ENCODE data around the gene CBLIF. TPM values are rescaled to one million over a fixed set of nuclear protein-coding genes. Genes with fewer than 3 reads are reported as not detected.
"Not testable (repeated sequence)": the region's sequence is repeated elsewhere in the genome, so short reads cannot be mapped to it uniquely, and the experiment has no call there.

Gene CBLIF
- total RNA-seq, 2 donors from 2014 or later = not detected

- H3K27ac Mint-ChIP-seq = no peak overlapping the region
- ATAC-seq (replicated peaks in 1 of 2) = no peak
- peaks cover 8% of the 10 kb centered on the region for H3K27me3 Mint-ChIP-seq (ENCODE audit: low read depth)
- no peak overlapping the region for H3K4me3 Mint-ChIP-seq
- H3K9me3 Mint-ChIP-seq = no peaks in the 10 kb centered on the region
- H3K4me1 Mint-ChIP-seq (ENCODE audit: low read depth) = peaks cover 7% of the 10 kb centered on the region
- no peaks in the 10 kb centered on the region for H3K36me3 Mint-ChIP-seq (ENCODE audit: insufficient read depth in 2 of 2)
- DNase-seq = no peak
Measured at GRCh38 chr11:59833602-59834001, 11.7 kb downstream of the CBLIF start.

DNA sequence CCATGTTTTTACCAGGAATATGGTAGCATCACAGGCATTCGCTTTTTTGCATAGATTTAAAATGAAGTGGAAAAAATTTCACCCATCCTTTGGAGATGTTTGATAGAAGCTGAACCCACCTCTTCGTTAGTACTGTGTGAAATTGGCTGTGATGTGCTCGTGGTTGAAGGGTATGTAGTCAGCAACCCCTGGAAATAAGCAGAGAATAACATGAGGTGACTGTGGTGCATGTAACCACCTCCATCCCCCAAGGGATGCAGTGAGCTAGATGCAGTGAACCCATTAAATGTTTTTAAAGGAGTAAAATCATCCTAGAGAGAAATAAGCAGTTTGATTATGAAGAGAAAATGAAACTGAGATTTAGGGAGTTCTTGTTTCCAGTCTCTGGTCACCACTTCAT is 15.9 kb downstream of the CBLIF start:
- ATAC-seq (replicated peaks in 1 of 2) (no peak), DNase-seq (no peak)
- Mint-ChIP-seq H3K9me3 (no peaks in the 10 kb centered on the region), H3K4me1 (ENCODE audit: low read depth) (peaks cover 7% of the 10 kb centered on the region), H3K27me3 (ENCODE audit: low read depth) (no peaks in the 10 kb centered on the region), H3K27ac (no peak overlapping the region), H3K4me3 (peak overlapping the region in 1 of 2 donors; percentile 19), H3K36me3 (ENCODE audit: insufficient read depth in 2 of 2) (no peaks in the 10 kb centered on the region)

GRCh38 chr11:59822989-59823566 is 22.2 kb downstream of the CBLIF start:
- Mint-ChIP-seq H3K36me3 (ENCODE audit: insufficient read depth in 2 of 2) (no peaks in the 10 kb centered on the region), H3K27me3 (ENCODE audit: low read depth) (no peaks in the 10 kb centered on the region), H3K27ac (no peak overlapping the region), H3K4me3 (no peak overlapping the region), H3K9me3 (no peaks in the 10 kb centered on the region), H3K4me1 (ENCODE audit: low read depth) (peaks cover 5% of the 10 kb centered on the region)
- DNase-seq (peak; percentile 23 to 27), ATAC-seq (replicated peaks in 1 of 2) (peak; percentile 75 to 78)

GRCh38 chr11:59818572-59818971 is 26.7 kb downstream of the CBLIF start:
- H3K9me3 Mint-ChIP-seq = no peaks in the 10 kb centered on the region
- no peak overlapping the region for H3K27ac Mint-ChIP-seq
- ATAC-seq (replicated peaks in 1 of 2) (no peak), DNase-seq (no peak)
- H3K4me1 Mint-ChIP-seq (ENCODE audit: low read depth) = peaks cover 13% of the 10 kb centered on the region
- no peak overlapping the region for H3K4me3 Mint-ChIP-seq
- H3K36me3 Mint-ChIP-seq (ENCODE audit: insufficient read depth in 2 of 2) = no peaks in the 10 kb centered on the region
- no peaks in the 10 kb centered on the region for H3K27me3 Mint-ChIP-seq (ENCODE audit: low read depth)

GRCh38 chr11:59816434-59816833 is 28.9 kb downstream of the CBLIF start:
- ATAC-seq (replicated peaks in 1 of 2); H3K27ac Mint-ChIP-seq; DNase-seq; H3K9me3 Mint-ChIP-seq; H3K36me3 Mint-ChIP-seq (ENCODE audit: insufficient read depth in 2 of 2); H3K27me3 Mint-ChIP-seq (ENCODE audit: low read depth); H3K4me3 Mint-ChIP-seq: not testable (repeated sequence)
- peaks cover 10% of the 10 kb centered on the region for H3K4me1 Mint-ChIP-seq (ENCODE audit: low read depth)

DNA sequence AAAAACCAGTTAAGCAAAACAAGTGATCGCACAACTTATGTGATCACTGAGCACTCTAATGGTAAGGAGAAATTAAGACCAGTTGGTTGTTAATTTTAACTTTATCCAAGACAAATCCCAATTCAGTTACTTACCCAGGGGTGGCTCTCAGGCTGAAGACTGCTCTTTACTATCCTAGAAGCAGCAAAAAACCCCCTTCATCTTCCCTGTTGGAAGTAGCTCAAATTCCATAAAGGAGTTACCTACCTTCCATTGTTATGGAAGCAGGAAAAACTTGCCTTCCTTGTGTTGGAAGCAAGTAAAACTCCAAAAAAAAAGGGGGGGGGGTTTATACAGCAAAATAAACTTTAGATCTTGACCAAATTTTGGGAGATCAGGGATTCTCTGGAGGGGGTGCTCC is 29.5 kb downstream of the CBLIF start:
- Mint-ChIP-seq H3K4me3 (no peak overlapping the region), H3K27ac (no peak overlapping the region), H3K4me1 (ENCODE audit: low read depth) (peaks cover 17% of the 10 kb centered on the region), H3K9me3 (peaks cover 0 to 3% of the 10 kb centered on the region in 2 donors), H3K27me3 (ENCODE audit: low read depth) (no peaks in the 10 kb centered on the region), H3K36me3 (ENCODE audit: insufficient read depth in 2 of 2) (peaks cover 2 to 4% of the 10 kb centered on the region in 2 donors)
- ATAC-seq (replicated peaks in 1 of 2) (no peak), DNase-seq (no peak)

DNA sequence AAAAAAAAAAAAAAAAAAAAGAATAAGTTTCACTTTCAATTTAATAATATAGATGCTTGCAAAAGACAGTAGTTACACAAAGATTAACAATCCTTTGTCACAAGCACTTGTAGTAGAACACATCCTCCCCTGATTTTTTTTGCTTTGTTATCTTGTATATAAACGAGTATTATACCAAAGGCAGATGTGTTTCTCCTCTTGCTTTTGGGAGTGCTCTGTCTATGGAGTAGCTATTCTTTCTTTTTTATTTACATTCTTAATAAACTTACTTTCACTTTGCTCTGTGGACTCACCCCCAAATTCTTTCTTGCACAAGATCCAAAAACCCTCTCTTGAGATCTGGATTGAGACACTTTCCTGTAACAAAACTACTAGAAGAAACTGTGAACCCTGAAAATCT is 31.3 kb downstream of the CBLIF start:
- Mint-ChIP-seq H3K36me3 (ENCODE audit: insufficient read depth in 2 of 2) (peaks cover 2 to 5% of the 10 kb centered on the region in 2 donors), H3K27me3 (ENCODE audit: low read depth) (no peaks in the 10 kb centered on the region), H3K4me1 (ENCODE audit: low read depth) (peaks cover 26% of the 10 kb centered on the region), H3K27ac (peak overlapping the region; percentile 39), H3K4me3 (peak overlapping the region; percentile 4 to 62), H3K9me3 (peaks cover 0 to 3% of the 10 kb centered on the region in 2 donors)
- ATAC-seq (replicated peaks in 1 of 2) (no peak), DNase-seq (no peak)

DNA sequence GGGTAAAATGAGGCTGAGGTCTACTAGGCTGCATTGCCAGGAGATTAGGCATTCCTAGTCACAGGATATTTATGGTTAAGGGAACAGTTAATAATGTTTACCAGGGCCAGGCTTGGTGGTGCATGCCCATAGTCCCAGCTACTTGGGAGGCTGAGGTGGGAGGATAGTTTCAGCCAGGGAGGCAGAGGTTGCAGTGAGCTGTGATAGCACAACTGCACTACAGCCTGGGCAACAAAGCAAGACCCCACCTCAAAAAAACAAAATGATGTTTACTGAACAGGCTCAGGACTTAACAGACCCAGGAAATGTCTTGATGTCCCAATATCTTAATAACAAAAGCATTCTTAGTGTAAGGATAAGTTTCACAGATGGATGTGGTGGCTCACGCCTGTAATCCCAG is 31.9 kb downstream of the CBLIF start:
- DNase-seq = no peak
- H3K27ac Mint-ChIP-seq = no peak overlapping the region
- no peak for ATAC-seq (replicated peaks in 1 of 2)
- no peak overlapping the region for H3K4me3 Mint-ChIP-seq
- peaks cover 32% of the 10 kb centered on the region for H3K4me1 Mint-ChIP-seq (ENCODE audit: low read depth)
- no peaks in the 10 kb centered on the region for H3K27me3 Mint-ChIP-seq (ENCODE audit: low read depth)
- H3K9me3 Mint-ChIP-seq = peaks cover 0 to 3% of the 10 kb centered on the region in 2 donors
- peaks cover 2 to 5% of the 10 kb centered on the region in 2 donors for H3K36me3 Mint-ChIP-seq (ENCODE audit: insufficient read depth in 2 of 2)

GRCh38 chr11:59812220-59812619 is 33.1 kb downstream of the CBLIF start:
- no peak overlapping the region for H3K27ac Mint-ChIP-seq
- H3K27me3 Mint-ChIP-seq (ENCODE audit: low read depth) = no peaks in the 10 kb centered on the region
- ATAC-seq (replicated peaks in 1 of 2) = no peak

DNA sequence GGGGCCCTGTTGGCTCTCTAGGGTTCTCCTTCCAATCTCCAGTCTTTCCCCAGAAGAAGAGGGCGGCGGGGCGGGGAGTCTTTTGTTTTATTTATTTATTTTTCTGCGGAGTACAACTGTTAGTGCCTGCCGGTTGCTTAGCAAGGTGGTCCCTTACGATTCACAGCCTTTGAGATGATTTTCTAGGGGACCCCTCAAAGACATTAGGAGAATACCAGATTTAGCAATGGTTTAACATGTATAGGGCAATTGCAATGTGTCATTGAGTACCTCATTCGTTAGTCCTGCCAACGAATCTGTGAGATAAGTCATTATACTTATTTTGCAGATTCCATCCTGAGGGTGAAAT is 34.4 kb downstream of the CBLIF start:
- peak overlapping the region; percentile 94 to 95 for H3K4me3 Mint-ChIP-seq
- H3K9me3 Mint-ChIP-seq = peaks cover 0 to 3% of the 10 kb centered on the region in 2 donors
- H3K36me3 Mint-ChIP-seq (ENCODE audit: insufficient read depth in 2 of 2) = peaks cover 5 to 12% of the 10 kb centered on the region in 2 donors
- H3K27me3 Mint-ChIP-seq (ENCODE audit: low read depth) = no peaks in the 10 kb centered on the region
- ATAC-seq (replicated peaks in 1 of 2) (no peak), DNase-seq (no peak)
- H3K4me1 Mint-ChIP-seq (ENCODE audit: low read depth) = peaks cover 34% of the 10 kb centered on the region
- H3K27ac Mint-ChIP-seq = peak overlapping the region; percentile 96

More at GRCh38 chr11:59812220-59812619, 33.1 kb downstream of the CBLIF start:
- Mint-ChIP-seq H3K9me3 (peaks cover 0 to 3% of the 10 kb centered on the region in 2 donors), H3K4me1 (ENCODE audit: low read depth) (peaks cover 34% of the 10 kb centered on the region), H3K4me3 (no peak overlapping the region), H3K36me3 (ENCODE audit: insufficient read depth in 2 of 2) (peaks cover 2 to 5% of the 10 kb centered on the region in 2 donors)
- no peak for DNase-seq

GRCh38 chr11:59810189-59810910 is 34.9 kb downstream of the CBLIF start, which contains the start of gene MRPL16:
Gene MRPL16, minus strand, starts transcription at chr11:59810778. Its CDS starts 120 bp downstream, at chr11:59810658.
- DNase-seq = peak; percentile 90
- H3K4me3 Mint-ChIP-seq = peak within 1 kb of the TSS; percentile 94 to 95
- peaks cover 0 to 3% of the 10 kb centered on the region in 2 donors for H3K9me3 Mint-ChIP-seq
- no peaks in the 10 kb centered on the region for H3K27me3 Mint-ChIP-seq (ENCODE audit: low read depth)
- ATAC-seq (replicated peaks in 1 of 2) = peak; percentile 100
- H3K4me1 Mint-ChIP-seq (ENCODE audit: low read depth) = peaks cover 34% of the 10 kb centered on the region
- H3K27ac Mint-ChIP-seq = peak within 1 kb of the TSS; percentile 96
- peaks cover 5 to 12% of the 10 kb centered on the region in 2 donors for H3K36me3 Mint-ChIP-seq (ENCODE audit: insufficient read depth in 2 of 2)

- Mint-ChIP-seq H3K27me3 (ENCODE audit: low read depth) (no peaks in the 10 kb centered on the region), H3K4me3 (no peak overlapping the region), H3K27ac (peak overlapping the region; percentile 77), H3K4me1 (ENCODE audit: low read depth) (peaks cover 27% of the 10 kb centered on the region), H3K9me3 (peaks cover 0 to 3% of the 10 kb centered on the region in 2 donors), H3K36me3 (ENCODE audit: insufficient read depth in 2 of 2) (peaks cover 5 to 12% of the 10 kb centered on the region in 2 donors)
- DNase-seq (no peak), ATAC-seq (replicated peaks in 1 of 2) (no peak)
Measured at GRCh38 chr11:59807047-59807610, 38.2 kb downstream of the CBLIF start.

- H3K4me3 Mint-ChIP-seq = no peak overlapping the region
- peaks cover 3 to 7% of the 10 kb centered on the region in 2 donors for H3K36me3 Mint-ChIP-seq (ENCODE audit: insufficient read depth in 2 of 2)
- no peak overlapping the region for H3K27ac Mint-ChIP-seq
Measured at GRCh38 chr11:59804061-59804460, 41.2 kb downstream of the CBLIF start.

More at GRCh38 chr11:59804061-59804460, 41.2 kb downstream of the CBLIF start:
- H3K27me3 Mint-ChIP-seq (ENCODE audit: low read depth) = no peaks in the 10 kb centered on the region
- peaks cover 9% of the 10 kb centered on the region for H3K4me1 Mint-ChIP-seq (ENCODE audit: low read depth)
- ATAC-seq (replicated peaks in 1 of 2) (no peak), DNase-seq (no peak)
- H3K9me3 Mint-ChIP-seq = no peaks in the 10 kb centered on the region
